ENCODE measurements around the gene SPACA6.
"Not testable (repeated sequence)": the region's sequence is repeated elsewhere in the genome, so short reads cannot be mapped to it uniquely, and the experiment has no call there.

Gene SPACA6

GRCh38 chr19:51693260-51693659, at the start of gene SPACA6:
SPACA6 (plus strand) TSS chr19:51693330; CDS start chr19:51693527, 197 bp downstream.
- no peak for DNase-seq (ENCODE audit: low read depth)
- H3K4me3 ChIP-seq (ENCODE audit: low read depth, low read length) = peak within 1 kb of the TSS; percentile 88

- DNase-seq (ENCODE audit: low read depth) = no peak
- H3K4me3 ChIP-seq (ENCODE audit: low read depth, low read length) = no peak overlapping the region
Observed at GRCh38 chr19:51644636-51645271, 48.4 kb upstream of the SPACA6 start.

GRCh38 chr19:51646730-51647129, 46.4 kb upstream of the SPACA6 start, which contains the start of gene SIGLEC14:
SIGLEC14 (minus strand) TSS chr19:51646825; CDS start chr19:51646759, 66 bp downstream.
- DNase-seq (ENCODE audit: low read depth); H3K4me3 ChIP-seq (ENCODE audit: low read depth, low read length): not testable (repeated sequence)

- H3K4me3 ChIP-seq (ENCODE audit: low read depth, low read length) = no peak overlapping the region
- DNase-seq (ENCODE audit: low read depth) = no peak
Observed at GRCh38 chr19:51647318-51647717, 45.8 kb upstream of the SPACA6 start.

GRCh38 chr19:51651216-51651846, 41.8 kb upstream of the SPACA6 start:
- no peak for DNase-seq (ENCODE audit: low read depth)
- no peak overlapping the region for H3K4me3 ChIP-seq (ENCODE audit: low read depth, low read length)

- DNase-seq (ENCODE audit: low read depth) = no peak
- no peak overlapping the region for H3K4me3 ChIP-seq (ENCODE audit: low read depth, low read length)
Observed at GRCh38 chr19:51652266-51652665, 40.9 kb upstream of the SPACA6 start.

- no peak for DNase-seq (ENCODE audit: low read depth)
- no peak overlapping the region for H3K4me3 ChIP-seq (ENCODE audit: low read depth, low read length)
Observed at GRCh38 chr19:51653162-51653561, 40.0 kb upstream of the SPACA6 start.

GRCh38 chr19:51654783-51655182, 38.3 kb upstream of the SPACA6 start:
- H3K4me3 ChIP-seq (ENCODE audit: low read depth, low read length) = no peak overlapping the region

GRCh38 chr19:51660975-51661600, 32.0 kb upstream of the SPACA6 start:
- no peak overlapping the region for H3K4me3 ChIP-seq (ENCODE audit: low read depth, low read length)
- peak; percentile 40 for DNase-seq (ENCODE audit: low read depth)

More at GRCh38 chr19:51654783-51655182, 38.3 kb upstream of the SPACA6 start:
- no peak for DNase-seq (ENCODE audit: low read depth)

- DNase-seq (ENCODE audit: low read depth) = no peak
- no peak overlapping the region for H3K4me3 ChIP-seq (ENCODE audit: low read depth, low read length)
Observed at GRCh38 chr19:51663650-51664049, 29.5 kb upstream of the SPACA6 start.

GRCh38 chr19:51664131-51664530, 29.0 kb upstream of the SPACA6 start:
- DNase-seq (ENCODE audit: low read depth) = no peak

GRCh38 chr19:51664997-51665396, 28.1 kb upstream of the SPACA6 start:
- DNase-seq (ENCODE audit: low read depth) = no peak
- no peak overlapping the region for H3K4me3 ChIP-seq (ENCODE audit: low read depth, low read length)

More at GRCh38 chr19:51664131-51664530, 29.0 kb upstream of the SPACA6 start:
- no peak overlapping the region for H3K4me3 ChIP-seq (ENCODE audit: low read depth, low read length)

- no peak for DNase-seq (ENCODE audit: low read depth)
- H3K4me3 ChIP-seq (ENCODE audit: low read depth, low read length) = no peak overlapping the region
Observed at GRCh38 chr19:51668216-51668615, 24.9 kb upstream of the SPACA6 start.

- DNase-seq (ENCODE audit: low read depth); H3K4me3 ChIP-seq (ENCODE audit: low read depth, low read length): not testable (repeated sequence)
Observed at GRCh38 chr19:51675911-51676565, 17.1 kb upstream of the SPACA6 start.

GRCh38 chr19:51676566-51677083, 16.5 kb upstream of the SPACA6 start:
- no peak for DNase-seq (ENCODE audit: low read depth)

GRCh38 chr19:51680474-51680873, 12.7 kb upstream of the SPACA6 start:
- no peak for DNase-seq (ENCODE audit: low read depth)
- no peak overlapping the region for H3K4me3 ChIP-seq (ENCODE audit: low read depth, low read length)

More at GRCh38 chr19:51676566-51677083, 16.5 kb upstream of the SPACA6 start:
- H3K4me3 ChIP-seq (ENCODE audit: low read depth, low read length) = no peak overlapping the region

GRCh38 chr19:51681286-51681941, 11.7 kb upstream of the SPACA6 start:
- no peak overlapping the region for H3K4me3 ChIP-seq (ENCODE audit: low read depth, low read length)
- DNase-seq (ENCODE audit: low read depth) = no peak

GRCh38 chr19:51686171-51686570, 7.0 kb upstream of the SPACA6 start:
- DNase-seq (ENCODE audit: low read depth) = no peak

More at GRCh38 chr19:51686171-51686570, 7.0 kb upstream of the SPACA6 start:
- no peak overlapping the region for H3K4me3 ChIP-seq (ENCODE audit: low read depth, low read length)

Measured in skeletal muscle cell (primary cell).